ENCODE data around the gene CTAG2.
"Not testable (repeated sequence)": the region's sequence is repeated elsewhere in the genome, so short reads cannot be mapped to it uniquely, and the experiment has no call there.

GRCh38 chrX:154672084-154672483 lies 18.7 kb upstream of the CTAG2 start:
- not testable (repeated sequence) for TF ChIP-seq CTCF, POLR2A (IDR thresholded peaks at IDR 0.05)

All from heart left ventricle (tissue), 13 donors.